GM21619 (cell line): ENCODE data around the gene IFT27.
"Not testable (repeated sequence)": the region's sequence is repeated elsewhere in the genome, so short reads cannot be mapped to it uniquely, and the experiment has no call there.

Experiments used
- ATAC-seq: cut with Tn5 transposase; IDR thresholded peaks from one replicate; pipeline ENCODE4 v1.9.1; 2021; ENCODE audit not compliant: unreplicated experiment

Gene IFT27

DNA sequence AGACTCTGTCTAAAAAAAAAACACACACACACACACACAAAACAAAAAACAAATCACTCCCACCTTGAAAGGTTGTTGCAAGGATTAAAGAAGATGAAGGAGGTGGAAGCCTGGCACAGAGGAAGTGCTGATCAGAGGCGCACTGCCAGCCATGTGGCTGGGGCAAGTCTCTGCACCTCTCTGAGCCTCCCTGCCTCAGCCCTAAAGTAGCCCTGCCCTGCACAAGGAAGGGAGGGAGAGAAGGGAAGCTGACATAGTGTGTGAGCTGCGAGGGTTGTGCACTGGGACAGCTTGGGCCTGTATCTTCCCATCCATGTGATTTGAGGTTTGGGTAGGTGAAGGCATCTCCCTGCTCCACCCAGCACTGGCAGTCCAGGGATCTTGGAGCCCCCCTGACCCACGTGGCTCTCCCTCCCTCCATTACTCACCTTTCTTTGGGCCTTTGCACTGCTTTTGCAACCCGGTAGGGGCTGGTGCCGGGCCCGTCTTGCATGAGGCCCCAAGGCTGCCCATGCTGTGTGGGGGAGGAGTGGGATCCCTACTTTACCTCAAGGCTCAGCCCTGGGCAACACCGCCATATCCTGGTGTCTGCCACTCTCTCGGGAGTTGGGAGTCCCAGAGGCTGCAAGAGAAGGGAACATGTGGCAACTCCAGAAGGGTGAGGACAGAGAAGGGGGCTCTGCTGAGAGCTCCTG is 30.5 kb downstream of the IFT27 start:
- ATAC-seq: no peak

DNA sequence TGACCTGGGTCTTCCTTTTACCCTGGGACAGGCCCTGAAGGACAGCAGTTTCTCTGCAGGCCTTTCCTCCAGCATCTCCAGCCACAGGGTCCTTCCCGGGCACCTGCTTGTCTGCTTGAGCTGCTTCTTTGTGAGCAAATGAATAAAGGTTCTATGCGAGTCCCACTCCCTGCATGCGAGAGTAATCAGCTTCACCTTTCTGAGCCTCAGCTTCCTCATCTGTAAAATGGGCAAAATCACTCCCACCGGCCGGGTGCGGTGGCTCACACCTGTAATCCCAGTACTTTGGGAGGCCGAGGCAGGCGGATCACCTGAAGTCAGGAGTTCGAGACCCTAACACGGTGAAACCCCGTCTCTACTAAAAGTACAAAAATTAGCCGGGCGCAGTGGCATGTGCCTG is 31.1 kb downstream of the IFT27 start:
- no peak for ATAC-seq

DNA sequence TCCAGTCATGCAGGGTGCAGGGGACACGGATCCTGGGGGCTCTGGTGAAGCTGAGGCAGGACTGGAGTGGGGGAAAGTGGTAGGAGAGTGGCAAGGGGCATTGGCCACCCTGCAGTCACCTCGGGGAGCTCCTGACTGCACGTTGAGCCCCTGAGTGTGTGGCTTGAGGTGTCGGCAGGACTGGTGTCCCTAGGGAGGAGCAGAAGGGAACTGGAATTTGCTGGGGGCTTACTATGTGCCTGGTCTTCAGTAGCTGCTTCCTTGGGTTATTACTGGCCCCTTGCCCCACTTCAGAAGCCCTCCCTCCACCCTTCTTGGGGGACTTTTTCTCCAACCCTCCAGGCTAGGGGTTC is 31.5 kb downstream of the IFT27 start:
- ATAC-seq: no peak

DNA sequence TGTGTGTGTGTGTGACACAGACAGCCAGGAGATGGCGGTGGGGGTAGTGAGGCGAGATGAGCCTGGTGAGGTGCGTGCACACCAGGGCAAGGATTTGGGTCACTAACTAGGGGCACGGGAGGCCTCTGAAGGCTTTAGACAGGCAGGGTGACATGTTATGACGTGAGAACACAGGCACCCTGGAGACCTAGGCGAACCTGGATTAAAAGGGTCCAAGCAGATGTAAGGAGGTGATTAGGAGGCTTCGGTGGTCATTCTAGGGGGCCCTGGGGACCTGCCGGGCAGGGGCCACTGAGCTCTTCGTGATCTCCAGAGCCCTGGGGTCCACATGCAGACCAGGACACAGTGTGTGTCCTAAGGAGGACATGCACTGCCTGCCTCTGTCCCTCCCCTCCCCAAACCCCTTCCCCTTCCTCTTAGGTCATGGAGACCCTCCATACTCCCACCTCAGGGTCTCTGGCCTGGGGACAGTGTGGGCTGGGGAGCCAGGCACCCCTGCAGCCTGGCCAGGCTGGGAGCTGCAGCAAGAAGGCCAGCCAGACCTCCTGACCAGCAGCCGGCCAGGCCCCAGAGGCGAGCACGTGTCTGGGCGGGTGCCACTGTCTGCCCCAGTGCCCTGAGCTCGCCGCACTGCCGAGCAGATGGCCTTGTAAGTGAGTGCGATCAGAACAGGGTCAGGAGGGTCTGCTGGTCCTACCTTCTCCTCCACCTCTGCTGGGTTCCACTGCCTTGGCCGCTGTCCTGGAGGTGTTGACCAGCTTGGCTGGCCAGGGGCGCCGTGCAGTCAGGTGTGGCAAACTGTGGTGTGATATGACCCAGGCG is 32.1 kb downstream of the IFT27 start:
- no peak for ATAC-seq

DNA sequence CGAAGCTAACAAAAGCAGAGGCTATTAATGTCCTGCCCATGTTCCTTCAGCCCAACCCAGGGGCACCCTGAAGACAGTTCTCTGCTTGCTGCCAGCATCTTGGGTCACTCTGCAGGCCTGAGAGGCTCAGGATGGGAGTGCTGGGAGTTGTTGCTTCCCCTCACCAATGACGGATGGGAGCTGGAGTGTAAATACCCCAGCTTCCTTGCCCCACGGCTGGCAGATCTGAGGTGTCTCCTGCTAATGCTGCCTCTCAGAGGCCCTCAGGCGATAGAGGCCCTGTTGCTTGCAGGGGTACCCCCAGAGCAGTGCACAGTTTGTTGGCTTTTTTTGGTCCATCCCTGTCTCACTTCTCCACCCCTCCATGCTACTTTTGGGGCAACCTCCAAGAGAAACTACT is 32.9 kb downstream of the IFT27 start:
- ATAC-seq: no peak

DNA sequence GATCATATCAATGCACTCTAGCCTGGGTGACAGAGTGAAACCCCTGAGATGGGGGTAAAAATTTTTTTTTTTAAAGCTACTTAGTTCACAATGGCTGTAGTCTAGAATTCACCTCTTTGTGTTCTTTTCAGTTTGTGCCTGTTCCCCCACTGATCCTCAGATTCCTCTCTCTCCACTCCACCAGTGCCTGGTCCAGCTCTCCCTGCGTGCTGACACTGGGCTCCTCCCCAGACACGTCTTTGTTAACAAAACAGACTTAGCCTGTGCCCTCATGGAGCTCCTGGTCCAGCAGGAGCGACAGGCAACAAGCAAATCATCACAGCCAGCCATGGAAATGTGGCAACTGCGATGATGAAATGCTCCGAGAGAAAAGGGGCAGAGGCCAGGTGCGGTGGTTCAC is 34.0 kb downstream of the IFT27 start:
- ATAC-seq: no peak

DNA sequence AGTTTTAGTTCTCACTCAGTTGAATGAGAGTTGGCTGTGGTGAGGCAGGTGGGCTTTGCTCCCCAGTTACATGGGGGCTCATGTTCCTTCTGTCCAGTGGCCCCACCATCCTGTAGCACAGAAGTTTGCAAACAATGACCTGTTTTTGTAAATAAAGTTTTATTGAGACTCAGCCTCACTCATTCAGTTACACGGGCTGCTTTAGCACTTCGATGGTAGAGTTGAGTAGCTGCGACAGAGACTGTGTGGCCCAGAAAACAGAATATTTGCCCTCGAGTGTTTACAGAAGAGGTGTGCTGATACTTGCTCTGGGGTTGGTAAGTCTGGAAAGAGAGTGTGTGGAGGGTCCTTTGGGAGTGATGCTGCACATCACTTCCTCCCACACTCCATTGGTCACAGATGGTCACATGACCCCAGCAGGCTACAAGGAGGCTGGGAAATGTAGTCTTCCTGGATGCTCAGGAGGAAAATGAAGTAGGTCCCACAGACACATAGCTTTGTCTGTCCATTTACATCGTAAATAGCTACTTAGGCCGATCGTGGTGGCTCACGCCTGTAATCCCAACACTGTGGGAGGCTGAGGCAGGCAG is 34.6 kb downstream of the IFT27 start:
- ATAC-seq: no peak

DNA sequence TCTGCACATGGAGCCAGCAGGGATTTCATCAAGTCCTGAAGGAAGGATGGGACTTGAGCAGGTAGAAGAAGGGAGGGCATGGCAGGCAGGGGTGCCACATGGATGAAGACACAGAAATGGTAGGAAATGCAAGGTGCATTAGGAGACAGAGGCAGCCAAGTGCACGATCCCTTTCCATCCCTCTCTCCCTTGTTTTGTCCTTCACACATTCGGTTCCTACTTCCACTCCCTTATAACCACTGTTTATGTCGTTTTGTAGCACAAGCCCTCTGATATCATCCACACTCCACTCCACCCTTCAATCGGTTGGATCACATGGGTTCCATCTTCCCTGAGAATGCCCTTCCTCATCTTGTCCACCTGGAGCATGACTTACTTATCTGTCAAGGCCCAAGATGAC is 35.2 kb downstream of the IFT27 start:
- no peak for ATAC-seq

DNA sequence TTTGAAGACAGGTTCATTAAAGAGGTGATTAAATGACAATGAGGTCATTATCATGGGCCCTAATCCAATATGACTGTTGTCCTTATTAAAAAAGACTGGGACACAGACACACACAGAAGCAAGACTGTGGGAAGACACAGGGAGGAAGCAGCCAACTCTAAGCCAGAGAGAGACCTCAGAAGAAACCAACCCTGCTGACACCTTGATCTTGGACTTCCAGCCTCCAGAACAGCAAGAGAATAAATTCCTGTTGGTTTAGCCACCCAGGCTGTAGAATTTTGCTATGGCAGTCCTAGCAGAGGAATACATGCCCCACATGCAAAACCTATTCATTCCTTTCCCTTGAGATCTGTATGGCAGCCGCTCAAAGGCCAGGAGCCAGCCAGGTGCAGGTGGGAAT is 36.7 kb downstream of the IFT27 start:
- ATAC-seq: no peak

DNA sequence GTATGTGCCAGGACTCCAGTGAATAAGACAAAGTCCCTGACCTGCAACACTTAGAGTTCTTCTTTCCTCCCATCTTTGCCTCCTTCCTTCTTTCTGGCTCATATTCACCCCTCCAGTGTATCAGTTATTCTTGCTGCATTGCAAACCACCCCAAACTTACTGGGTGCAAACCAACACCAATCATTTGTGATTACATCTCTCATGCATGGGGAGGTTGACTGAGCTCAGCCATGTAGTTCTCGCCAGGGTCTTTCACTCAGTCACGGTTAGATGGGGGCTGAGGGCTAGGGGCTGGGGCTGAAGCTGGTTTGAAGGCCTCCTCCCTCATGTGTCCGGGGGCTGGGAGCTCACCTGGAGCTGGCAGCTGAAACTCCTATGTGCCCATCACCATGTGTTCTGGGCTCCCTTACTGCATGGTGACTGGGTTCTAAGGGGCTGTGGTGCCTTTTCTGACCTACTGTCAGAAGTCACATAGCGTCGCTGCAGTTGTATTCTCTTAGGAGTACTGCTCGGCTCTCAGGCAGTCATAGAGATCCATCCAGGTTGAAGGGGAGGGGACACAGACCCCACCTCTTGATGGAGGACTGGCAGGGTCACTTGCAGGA is 37.4 kb downstream of the IFT27 start:
- ATAC-seq: no peak

DNA sequence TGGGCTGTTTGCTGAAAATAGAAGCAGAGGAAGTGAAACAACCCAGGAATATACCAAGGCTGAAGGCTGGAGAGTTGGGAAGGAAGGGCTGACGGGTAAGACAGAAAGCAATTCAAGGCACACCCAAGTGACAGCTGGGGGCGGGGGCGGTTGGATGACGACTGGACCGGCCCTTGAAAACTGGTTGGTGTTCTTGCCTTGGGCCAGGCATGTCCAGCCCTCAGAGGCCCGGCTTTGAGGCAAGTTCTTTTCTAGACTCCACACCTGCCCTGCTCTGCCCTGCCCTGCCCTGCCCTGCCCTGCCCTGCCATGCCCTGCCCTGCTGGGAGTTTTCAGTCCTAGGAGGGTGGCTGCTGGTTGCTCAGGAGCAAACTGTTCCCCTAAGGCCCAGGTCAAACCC is 38.1 kb downstream of the IFT27 start:
- ATAC-seq: no peak

DNA sequence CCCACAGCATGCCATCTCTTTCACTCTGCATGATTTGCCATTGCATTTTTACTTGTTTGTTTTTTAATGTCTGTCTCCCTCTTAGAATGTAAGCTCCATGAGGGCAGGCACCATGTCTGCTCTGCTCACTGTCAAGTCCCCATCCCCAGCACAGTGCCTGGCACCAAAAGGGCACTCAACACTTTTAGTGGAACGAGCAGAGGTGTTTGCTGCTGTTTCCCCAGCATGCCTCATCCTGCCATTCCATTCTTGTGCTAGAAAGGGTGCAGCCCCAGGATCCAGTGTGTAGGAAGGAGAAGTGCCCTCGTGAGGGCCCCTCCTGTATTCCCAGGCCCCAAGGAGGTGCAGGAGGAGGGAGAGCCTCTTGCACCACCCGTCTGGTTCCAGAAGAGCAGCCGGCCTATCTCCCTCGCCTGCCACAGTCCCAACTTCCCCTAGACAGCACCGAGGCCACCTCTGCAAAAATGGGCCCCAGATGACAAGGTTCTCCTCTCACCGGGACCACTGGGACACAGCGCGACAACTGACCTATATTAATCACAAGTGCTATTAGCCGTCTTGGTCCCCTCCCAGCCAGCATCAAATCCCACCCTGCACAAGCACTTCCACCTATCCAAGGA is 39.1 kb downstream of the IFT27 start:
- ATAC-seq: no peak

DNA sequence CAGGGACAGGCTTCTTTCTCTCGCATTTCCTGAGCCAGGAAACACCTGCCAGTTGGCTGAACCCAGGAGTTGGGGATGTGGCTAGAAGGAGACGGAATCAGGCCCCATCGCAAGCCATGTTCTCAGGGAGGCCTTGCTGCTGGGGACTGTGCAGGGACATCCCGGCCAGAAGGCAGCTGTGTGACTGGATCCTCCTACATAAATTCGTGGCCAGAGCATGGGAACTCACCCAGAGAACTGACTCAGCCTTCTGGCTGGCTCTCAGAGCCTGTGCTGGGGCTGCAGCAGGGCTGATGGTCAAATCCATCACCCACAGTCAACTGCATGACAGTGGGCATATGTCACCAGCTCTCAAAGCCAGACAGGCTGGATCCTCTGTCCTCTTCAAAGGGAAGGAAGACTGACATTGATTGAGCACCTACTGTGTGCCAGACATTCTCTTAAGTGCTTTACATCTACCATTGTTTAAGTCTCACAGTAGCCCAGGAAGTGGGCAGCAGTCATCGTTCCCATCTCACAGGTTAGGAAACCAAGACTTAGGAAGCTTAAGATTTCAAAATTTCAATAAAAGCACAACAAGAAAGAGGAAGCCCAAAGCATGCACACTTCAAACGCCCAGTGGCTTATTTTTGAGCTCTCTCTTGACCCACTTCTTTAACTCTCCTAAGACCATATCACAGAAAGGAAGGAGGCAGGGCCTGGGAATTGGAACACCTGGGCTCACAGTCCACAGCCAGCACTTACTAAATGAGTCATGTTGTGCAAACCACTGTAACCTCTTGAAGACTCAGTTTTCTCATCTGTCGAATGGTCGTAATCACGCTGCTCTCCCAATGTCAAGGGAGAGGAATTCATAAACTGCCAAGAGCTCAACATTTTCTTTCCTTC is 41.5 kb downstream of the IFT27 start:
- ATAC-seq: no peak

DNA sequence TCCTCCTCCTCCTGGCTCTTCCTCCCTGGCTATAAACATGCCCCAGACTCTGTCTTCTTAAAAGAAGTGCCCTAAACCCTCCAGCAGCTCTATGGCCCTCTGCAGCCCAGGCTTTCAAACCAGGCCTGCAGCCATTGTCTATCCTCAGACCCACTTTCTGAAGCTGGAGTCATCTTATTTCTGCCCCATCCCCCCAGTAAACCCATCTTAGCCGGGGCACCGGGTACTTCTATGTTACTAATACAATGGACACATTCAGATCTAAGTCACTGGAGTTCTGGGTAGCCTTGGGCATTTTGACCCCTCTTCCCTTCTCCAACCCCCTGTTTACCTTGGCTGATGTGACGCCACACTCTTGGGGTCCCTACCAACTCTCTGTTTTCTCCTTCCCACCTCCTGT is 42.6 kb downstream of the IFT27 start:
- no peak for ATAC-seq

DNA sequence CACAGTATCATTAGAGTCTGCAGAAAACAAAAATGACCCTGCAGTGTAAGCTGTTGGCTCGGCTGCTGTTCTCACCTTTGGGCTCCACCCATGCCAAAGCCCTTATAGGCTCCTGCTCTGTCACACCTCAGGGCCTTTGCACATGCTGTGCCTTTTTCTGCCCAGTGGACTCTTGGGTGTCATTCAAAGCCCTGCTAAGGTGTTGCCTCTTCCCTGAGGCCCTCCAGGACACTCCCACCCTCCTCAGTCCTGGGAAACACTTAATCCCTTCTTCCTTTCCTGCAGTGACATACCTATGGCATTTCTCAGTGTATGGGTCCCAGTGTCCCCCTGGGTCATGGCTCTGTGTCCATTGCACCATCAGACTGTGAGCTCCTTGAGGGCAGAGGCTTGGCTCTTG is 43.3 kb downstream of the IFT27 start:
- ATAC-seq: no peak

DNA sequence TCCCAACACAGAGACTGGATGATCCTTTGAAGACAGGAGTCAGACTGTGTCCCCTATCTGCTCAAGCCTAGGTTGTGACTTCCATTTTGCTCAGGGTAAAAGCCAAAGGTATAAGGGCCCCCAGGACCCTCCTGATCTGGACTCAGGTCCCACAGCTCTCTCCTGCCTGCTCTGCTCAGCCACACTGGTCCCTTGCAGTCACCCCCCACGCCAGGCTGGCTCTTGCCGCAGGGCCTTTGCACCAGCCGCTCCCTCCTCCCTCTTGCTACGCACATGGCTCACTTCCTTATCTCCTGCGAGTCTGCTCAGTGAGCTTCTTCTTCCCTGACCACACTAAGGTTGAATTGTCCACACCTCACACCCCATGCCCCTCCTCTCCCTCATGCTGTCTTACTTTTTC is 44.0 kb downstream of the IFT27 start:
- ATAC-seq: no peak

DNA sequence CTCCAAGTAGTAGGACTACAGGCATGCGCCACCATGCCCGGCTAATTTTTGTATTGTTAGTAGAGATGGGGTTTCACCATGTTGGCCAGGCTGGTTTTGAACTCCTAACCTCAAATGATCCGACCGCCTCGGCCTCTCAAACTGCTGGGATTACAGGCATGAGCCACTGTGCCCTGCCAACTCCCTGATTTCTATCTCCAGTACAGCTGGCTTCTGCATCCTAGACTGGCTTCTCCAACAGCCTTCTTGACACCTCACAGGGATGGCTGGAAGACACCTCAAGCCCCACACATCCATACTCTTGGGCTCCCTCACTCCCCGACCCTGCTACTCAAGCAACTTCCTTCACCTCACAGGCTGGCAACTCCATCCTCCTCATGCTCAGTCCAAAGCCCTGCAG is 44.6 kb downstream of the IFT27 start:
- not testable (repeated sequence) for ATAC-seq

DNA sequence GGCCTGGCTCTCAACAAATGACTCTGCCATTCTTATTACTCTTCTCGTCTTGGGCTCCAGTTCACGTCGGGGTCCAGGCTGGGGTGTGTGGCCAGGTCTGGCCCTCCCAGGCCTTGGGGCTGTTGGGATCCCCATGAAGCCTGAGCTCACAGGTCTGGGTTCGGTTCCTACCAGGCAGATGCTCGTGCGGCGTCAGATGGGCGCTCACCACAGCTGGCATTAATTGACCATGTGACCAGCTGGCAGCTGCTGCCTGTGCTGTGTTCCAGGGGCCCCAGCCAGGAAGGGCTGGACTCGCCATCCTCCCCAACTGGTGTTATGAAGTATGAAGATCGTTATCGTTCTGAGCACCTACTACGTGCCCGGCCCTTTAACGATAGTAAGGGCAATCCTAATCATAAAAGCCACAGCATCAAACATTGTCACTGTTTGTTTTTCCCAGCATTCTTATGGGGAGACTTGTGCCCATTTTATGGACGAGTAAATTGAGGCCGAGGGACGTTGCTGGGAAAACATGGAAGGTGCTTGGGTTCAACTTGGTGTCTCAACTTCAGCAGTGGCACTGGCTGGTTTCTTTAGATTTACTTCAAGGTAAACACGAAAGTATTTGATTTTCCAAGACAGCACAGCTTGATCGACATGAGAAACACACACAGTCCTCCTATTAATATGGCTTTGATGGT is 45.6 kb downstream of the IFT27 start:
- ATAC-seq: no peak

DNA sequence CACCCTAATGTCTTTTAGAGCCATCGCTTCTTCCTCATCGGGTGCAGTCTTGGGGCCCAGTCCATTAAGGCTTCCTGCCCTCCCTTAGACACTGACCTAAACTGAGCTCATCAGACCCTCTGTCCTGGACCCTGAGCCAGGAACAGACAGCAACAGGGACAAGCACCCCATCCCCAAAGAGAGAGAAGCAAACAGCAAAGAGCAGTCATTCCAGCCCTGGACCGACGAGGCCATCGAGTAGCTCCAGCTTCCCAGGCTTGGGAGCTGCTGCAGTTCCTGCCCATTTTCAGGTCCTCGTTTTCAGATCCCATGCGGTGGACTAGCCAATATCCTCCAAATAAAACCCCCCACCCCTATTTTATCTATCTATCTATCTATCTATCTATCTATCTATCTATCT is 46.6 kb downstream of the IFT27 start:
- no peak for ATAC-seq

DNA sequence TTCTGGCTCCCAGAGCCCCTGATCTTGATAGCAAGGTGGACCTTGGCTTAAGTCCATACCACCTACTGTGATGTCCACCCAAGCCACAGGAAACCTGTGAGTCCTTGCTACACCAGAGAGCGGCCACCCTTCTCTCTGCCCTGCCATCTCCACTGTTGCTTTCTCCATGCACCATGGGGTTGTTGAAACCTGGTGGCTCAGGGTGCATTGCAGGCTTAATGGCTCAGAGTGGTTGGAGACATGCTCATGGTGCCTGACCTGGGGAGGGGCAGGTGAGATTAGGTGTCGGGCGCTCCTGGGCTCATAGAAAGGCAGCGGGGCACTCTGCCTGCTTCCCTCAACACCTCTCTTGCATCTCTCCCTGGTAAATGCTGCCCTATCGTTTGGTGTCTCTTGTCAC is 47.4 kb downstream of the IFT27 start:
- no peak for ATAC-seq
